ENCODE measurements around the gene JAK1.

DNA sequence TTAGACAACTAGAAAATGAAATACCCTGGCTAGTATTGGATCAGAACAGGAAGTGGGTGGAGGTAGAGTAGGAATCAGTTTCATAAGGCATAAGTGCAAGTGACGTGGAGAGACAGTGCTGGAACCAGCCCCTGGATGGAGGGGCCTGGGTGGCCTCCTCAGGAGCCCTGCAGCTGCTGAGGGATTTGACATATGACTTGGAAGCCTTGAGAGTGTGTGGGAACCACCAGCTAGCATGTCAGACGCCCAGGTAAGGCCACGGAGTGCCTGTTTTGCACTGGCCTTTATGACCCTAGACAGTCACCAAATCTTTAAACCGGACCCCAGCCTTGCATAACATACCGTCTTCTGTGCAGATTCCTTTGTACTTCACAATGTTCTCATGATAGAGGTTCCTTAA is 127.1 kb downstream of the JAK1 start:
- TF ChIP-seq SUZ12 (IDR thresholded peaks at IDR 0.05; ENCODE audit: extremely low read depth, insufficient read depth, insufficient read length), result no peak
- TF ChIP-seq YY1 (IDR thresholded peaks at IDR 0.05; ENCODE audit: insufficient read depth, insufficient read length), result no peak

Measured in NT2/D1 (cell line).